GM19193 (cell line): ENCODE results near the gene SYT3.

Experiments used
- POLR2A ChIP-seq: IDR thresholded peaks from 4 replicates; pipeline ENCODE4 v1.6.1; 2011; ENCODE audit not compliant: insufficient read depth, insufficient read length; ENCODE audit errors: extremely low read depth

SYT3 gene

DNA sequence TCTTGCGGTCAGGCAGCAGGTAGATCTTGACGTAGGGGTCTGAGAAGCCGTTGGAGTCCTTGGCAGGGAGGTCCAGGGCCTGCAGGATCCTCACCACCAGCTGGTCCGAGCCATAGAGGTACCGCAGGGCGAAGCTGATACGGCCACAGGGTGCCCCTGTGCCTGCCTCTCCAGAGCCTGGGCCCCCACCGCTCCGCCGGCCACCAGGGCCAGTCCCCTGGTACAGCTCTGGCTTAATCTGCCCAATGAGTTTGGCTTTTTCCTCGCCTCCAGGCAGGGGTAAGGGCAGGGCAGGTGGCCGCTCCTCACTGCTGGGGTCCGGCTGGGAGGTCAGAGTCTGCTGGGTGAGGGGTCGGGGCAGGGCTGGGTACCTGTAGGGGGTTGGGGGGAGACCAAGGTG lies 9.9 kb downstream of the SYT3 start:
- no peak for TF ChIP-seq POLR2A

DNA sequence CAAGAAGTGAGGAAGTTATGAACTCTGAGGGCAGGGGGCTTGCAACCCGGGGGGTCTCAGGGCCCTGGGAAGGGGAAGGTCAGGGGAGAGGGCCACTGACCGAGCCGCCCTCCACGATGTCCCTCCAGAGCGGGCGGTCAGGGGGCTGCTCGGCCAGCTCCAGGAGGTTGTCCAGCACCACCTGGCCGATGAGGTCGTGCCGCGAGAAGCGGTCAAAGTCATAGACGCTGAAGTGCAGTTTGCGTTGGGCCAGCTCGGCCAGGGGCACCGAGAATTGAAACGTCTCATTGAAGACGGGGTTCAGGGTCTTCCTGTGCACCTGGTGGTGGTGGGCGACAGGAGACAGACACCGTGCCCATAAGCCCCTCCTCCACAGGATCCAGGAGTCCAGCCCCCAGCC lies 10.5 kb downstream of the SYT3 start:
- TF ChIP-seq POLR2A, result no peak

DNA sequence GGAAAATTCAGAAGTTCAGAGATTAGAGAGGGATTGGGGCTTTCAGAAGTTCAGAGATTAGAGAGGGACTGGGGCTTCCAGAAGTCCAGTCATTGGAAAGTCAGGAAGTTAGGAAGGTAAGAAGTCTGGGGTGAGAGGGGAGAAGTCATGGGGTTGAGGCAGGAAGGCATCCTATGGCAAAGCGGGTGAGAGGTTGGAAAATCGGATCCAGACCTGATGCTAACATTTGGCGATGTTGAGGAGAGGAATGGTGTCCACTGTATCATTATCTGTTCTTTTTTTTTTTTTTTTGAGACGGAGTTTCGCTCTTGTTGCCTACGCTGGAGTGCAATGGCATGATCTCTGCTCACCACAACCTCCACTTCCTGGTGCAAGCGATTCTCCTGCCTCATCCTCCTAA lies 11.1 kb downstream of the SYT3 start:
- TF ChIP-seq POLR2A, result no peak

DNA sequence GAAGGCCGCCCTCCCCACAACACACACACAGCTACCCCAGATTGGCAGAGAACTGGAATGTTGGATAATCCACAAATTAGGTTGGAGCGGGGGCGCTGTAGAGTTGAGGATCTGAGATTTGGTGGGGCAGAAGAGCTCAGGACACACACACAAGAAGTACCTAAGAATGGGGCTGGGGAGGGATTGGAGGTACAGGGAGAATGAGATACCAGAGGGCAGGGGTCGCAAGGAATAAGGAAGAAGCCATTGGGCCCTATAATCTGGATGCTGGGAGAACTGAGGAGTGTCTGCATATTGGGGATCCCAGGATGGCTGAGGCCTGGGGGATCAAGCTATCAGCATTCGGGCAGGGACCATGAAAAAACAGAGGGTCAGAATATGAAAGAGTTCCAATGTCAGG lies 11.5 kb downstream of the SYT3 start:
- no peak for TF ChIP-seq POLR2A

GRCh38 chr19:50626795-50627194 lies 12.9 kb downstream of the SYT3 start:
- TF ChIP-seq POLR2A, result no peak

DNA sequence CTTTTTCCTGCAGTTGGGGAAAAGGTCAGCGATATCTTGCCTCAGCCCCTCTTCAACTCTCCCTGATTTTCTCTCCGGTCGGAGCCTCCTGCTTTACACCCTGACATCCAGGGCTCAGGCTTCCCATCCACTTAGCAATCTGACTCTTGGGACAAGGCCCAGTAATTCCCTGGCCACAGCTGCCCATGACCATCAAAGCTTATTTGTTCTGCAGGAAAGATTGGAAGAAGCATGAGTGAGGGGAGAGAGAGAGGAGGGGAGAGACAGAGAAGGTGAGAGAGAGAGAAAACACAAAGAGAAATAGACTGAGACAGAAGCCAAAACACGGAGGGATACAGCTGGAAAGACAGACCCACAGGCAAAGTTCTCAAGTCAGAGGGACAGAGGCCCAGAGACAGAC lies 13.7 kb downstream of the SYT3 start:
- no peak for TF ChIP-seq POLR2A

DNA sequence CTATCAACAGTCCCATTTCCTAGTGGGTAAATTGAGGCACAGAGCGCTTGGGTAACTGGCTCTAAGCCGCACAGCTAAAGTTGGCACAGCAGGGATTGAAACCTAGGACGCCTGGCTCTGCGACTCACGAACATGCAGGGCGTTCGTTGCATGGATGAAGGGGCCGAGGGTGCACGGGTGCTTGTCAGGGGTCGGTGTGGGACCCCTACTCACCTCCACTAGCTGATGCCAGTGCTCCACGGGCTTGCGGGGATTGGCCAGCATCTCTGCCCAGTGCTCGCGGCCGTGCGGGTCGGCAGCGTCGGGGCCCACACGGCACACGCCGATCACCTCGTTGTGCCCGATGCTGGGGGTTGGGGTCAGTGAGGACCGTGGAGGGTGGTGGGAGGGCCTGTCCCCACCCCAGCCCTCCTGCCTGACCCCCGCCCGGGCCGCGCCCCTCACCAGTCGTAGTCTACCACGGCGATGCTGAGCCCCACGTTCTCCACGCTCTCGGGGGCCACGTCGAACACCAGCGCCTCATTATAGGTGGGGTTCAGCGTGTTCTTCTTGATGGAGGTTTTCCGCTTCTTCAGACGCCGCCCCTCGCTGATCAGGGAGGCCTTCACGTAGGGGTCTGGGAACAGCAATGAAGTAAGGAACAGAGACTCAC lies 14.6 kb downstream of the SYT3 start:
- TF ChIP-seq POLR2A, result no peak

GRCh38 chr19:50607874-50608785 lies 31.6 kb downstream of the SYT3 start:
- no peak for TF ChIP-seq POLR2A

- TF ChIP-seq POLR2A, result no peak
Measured at GRCh38 chr19:50607388-50607787, 32.3 kb downstream of the SYT3 start.

DNA sequence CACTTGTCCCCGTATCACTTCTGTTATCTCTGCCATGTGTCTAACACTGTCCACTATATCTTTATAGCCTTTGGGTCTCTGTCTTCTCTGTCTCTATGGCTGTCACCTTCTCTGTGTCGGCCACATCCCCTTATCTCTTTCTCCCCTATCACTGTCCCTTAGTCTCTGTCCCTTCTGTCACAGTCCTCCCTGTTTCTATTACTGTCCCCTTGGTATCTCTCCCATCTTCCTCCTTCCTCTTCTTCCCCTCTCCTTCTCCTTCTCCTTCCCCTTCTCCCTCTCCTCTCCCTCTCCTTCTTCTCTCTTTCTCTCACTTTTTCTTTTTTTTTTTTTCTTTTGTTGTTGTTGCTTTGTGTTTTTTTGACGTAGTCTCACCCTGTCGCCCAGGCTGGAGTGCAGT lies 36.7 kb downstream of the SYT3 start:
- TF ChIP-seq POLR2A, result no peak

- TF ChIP-seq POLR2A, result no peak
Measured at GRCh38 chr19:50602496-50602895, 37.2 kb downstream of the SYT3 start.

- no peak for TF ChIP-seq POLR2A
Measured at GRCh38 chr19:50602089-50602422, 37.6 kb downstream of the SYT3 start.

DNA sequence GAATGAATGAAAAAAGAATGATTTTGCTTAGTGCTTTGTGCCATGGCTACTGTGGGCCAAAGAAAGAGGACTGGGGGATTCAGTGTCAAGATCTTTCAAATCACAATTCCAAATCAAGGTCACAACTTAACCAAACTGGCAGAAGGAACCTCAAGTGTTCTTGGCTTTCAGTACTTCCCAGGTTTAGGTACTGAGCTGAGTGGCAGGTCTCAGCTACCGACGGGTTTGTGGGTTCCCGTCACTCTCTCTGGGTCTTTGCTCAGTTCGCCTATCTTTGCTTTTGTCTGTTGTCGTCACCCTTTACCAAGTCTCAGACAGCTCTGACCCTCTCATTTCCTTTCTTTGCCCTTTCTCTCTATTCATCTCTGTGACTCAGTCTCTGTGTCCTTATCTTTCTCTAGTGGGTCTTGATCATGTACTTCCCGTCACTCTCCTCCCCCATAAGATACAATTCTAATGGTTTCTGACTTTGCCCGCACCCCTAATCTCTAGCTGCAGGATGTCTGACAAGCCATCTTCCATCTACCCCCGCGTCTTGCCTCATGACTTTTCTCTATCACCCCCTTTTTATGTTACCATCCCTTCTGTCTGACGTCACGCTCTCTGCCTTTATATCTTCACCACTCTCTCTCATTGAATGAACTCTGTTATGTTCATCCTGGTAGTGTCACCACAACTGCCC lies 38.1 kb downstream of the SYT3 start:
- no peak for TF ChIP-seq POLR2A

GRCh38 chr19:50599427-50599826 lies 40.3 kb downstream of the SYT3 start:
- TF ChIP-seq POLR2A, result no peak

GRCh38 chr19:50590191-50590590 lies 49.5 kb downstream of the SYT3 start:
- no peak for TF ChIP-seq POLR2A
